ENCODE results near the gene SLC6A16.
"Not testable (repeated sequence)": the region's sequence is repeated elsewhere in the genome, so short reads cannot be mapped to it uniquely, and the experiment has no call there.

The SLC6A16 gene

DNA sequence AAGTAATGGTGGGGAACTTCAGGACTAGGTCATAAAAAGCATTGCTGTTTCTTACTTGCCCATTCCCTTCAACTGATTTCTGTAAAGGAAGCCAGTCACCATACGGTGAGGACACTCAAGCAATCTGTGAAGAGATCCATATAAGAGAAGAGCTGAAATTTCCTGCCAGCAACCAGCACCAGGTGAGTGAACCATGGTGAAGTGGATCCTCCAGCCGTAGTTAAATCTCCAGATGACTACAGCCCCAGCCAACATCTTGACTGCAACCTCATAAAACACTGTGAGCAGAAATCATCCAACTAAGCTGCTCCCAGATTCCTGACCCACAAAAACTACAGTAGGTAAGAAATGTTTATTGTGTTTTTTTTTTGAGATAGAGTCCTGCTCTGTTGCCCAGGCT is 3.8 kb upstream of the SLC6A16 start:
- TF ChIP-seq ZNF274 (IDR thresholded peaks at IDR 0.05; ENCODE audit: low read depth, low read length), result no peak
- no peak overlapping the region for H3K4me3 ChIP-seq (ENCODE audit: low read length)

DNA sequence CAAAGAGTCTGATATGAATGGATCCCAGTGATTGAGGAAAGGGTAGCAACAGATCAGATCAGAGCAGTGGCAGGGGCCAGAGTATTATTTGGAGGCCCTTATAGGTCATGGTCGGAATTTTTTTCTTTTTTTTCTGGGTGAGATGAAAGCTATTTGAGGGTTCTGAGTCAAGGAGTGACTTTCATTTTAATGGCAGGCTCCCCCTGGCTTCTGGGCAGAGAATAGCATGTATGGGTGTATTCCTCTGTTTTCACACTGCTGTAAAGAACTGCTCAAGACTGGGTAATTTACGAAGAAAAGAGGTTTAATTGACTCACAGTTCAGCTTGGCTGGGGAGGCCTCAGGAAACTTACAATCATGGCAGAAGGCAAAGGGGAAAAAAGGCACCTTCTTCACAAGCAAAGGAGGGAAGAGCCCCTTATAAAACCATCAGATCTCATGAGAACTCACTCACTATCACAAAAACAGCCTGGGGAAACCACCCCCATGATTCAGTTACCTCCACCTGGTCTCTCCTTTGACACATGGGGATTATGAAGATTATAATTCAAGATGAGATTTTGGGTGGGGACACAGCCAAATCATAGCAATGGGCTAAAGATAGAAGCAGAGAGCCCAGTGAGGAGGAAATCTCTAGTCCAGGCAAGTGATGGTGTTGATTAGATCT is 3.0 kb upstream of the SLC6A16 start:
- no peak for TF ChIP-seq ZNF274 (IDR thresholded peaks at IDR 0.05; ENCODE audit: low read depth, low read length)
- no peak overlapping the region for H3K4me3 ChIP-seq (ENCODE audit: low read length)

DNA sequence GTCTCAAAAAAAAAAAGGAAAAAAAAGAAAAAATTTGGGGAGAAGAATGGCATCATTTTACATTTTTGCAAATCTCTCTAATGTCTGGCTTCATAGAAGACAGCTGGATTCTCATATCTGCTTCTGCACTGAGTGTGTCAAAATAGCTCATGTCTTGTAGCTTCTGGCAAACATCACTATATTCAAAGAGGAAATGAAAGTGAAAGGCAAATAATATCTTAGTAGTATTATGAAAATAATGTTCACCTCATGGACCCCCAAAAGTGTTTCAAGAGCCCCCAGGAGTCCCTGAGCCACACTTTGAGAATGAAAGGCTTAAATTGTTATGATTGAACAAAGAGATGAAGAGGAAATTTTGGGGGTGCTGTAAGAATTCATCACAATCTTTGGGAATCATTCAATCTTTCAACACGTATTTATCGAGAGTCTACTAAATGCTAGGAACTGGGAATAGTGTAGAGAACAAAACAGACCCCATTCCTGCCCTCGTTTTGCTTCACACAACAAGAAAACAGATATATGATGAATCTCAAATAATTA is 1.2 kb upstream of the SLC6A16 start:
- no peak overlapping the region for H3K4me3 ChIP-seq (ENCODE audit: low read length)
- TF ChIP-seq ZNF274 (IDR thresholded peaks at IDR 0.05; ENCODE audit: low read depth, low read length), result no peak

DNA sequence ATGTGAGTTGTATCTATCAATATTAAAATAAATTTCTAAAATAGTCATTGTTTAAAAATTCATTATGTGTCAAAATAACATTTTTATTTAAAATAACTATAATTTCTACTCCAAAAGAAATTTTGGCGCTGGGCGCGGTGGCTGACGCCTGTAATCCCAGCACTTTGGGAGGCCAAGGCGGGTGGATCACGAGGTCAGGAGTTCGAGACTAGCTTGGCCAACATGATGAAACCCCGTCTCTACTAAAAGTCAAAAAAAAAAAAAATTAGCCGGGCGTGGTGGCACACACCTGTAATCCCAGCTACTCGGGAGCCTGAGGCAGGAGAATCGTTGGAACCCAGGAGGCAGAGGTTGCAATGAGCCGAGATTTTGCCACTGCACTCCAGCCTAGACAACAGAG is 765 bp upstream of the SLC6A16 start:
- not testable (repeated sequence) for H3K4me3 ChIP-seq (ENCODE audit: low read length)

DNA sequence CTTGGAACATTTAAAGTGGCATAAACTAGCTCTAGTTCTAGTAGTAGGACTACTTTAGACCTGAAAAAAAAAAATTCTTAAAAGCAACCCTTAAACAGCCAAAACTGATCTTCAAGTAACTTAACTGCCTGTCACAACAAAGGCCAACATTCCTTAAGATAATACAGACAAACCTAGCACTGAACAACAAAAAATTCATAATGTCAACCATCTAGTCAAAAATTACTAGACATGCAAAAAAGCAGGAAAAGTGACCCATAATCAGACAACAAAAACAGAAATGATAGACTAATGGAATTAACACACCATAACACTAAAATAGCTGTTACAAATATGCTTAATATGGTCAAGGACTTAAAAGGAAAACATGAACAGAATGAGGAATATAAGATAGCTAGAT is 6.7 kb downstream of the SLC6A16 start:
- H3K4me3 ChIP-seq (ENCODE audit: low read length), result no peak overlapping the region
- no peak for TF ChIP-seq ZNF274 (IDR thresholded peaks at IDR 0.05; ENCODE audit: low read depth, low read length)

DNA sequence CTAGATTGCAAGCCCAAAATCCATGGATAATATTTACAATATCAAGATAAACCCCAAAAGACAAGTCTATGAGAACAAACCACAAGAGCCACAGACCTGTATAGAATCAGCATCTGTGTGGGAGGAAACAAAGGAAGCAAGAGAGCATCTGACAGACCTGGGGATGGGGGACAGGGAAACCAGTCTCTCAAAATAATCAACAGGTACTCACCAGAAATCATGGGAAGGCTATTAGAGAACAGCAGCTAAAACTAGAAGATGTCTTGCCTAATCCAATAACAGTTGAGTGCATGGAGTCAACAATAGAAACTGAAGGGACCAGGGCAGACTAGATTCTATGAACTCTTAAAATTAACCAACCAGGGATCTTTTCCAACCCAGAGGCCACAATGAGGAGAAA is 8.7 kb downstream of the SLC6A16 start:
- TF ChIP-seq ZNF274 (IDR thresholded peaks at IDR 0.05; ENCODE audit: low read depth, low read length), result no peak
- H3K4me3 ChIP-seq (ENCODE audit: low read length), result no peak overlapping the region

DNA sequence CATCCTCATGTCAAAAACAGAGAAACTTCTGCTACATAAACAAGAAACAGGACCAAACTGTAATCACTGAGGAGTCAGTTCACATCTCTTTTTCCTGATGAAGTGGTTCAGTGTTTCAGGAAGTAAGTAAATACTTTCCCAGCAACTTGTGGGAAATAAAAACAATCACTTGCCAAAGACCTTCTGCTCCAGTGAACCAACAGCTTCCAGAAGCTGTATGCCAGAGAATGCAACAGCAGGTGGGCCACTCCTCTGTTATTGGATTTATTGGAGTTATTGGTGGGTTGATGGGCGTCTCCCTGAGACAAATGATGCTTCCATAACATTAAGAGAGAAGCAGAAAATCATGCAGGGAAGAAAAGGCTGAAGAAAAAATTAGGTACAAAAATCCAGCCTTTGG is 9.9 kb downstream of the SLC6A16 start:
- no peak for TF ChIP-seq ZNF274 (IDR thresholded peaks at IDR 0.05; ENCODE audit: low read depth, low read length)
- H3K4me3 ChIP-seq (ENCODE audit: low read length), result no peak overlapping the region

DNA sequence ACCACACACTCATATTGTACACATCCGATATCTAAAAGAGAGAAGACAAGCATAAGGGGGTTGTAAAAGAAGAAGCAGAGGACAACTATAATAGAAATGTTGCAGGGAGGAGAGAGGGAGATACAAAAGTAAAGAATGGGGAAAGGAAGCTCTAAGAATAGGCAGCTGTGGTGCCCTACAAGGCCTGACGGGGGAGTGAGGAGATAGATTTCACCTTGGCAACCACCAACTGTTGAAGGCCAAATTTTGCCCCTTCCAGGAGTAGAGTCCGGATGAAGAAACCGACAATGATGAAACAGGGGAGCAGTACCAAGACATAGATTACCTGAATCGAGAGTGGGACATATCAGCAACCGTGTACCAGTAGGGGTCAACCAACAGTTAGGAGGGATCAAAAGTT is 15.9 kb downstream of the SLC6A16 start:
- no peak overlapping the region for H3K4me3 ChIP-seq (ENCODE audit: low read length)
- TF ChIP-seq ZNF274 (IDR thresholded peaks at IDR 0.05; ENCODE audit: low read depth, low read length), result no peak

DNA sequence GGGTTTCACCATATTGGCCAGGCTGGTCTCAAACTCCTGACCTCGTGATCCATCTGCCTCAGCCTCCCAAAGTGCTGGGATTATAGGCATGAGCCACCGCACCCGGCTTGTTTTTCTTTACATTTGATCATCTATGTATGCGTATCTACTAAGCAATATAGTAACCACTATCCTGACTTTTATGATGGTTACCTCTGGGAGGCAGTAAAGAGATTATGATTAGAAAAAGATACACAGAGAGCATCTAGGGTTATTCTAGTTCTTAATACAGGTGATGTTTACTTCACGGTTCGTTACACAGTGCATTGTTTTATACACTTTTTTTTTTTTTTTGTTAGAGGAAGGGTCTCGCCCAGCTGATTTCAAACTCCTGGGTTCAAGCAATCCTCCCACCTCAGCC is 18.3 kb downstream of the SLC6A16 start:
- not testable (repeated sequence) for H3K4me3 ChIP-seq (ENCODE audit: low read length)

DNA sequence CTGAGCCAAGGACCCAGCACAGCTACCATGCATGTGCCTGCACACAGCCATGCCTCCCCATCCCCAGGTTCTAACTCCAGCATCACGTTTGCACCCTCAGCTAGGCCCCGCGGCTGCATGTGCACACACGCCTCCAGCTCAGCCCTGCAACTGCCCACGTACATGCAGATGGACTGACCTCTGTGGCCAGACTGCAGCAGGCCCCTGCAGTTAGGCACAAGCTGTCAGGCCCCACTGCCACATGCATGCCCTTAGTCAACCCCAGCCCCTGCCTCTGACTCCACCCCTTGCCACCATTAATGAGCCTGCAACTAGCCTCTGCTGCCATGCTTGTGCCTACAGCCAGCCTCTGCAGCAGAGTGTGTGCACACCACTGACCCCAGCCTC is 23.1 kb downstream of the SLC6A16 start:
- H3K4me3 ChIP-seq (ENCODE audit: low read length), result no peak overlapping the region
- TF ChIP-seq ZNF274 (IDR thresholded peaks at IDR 0.05; ENCODE audit: low read depth, low read length), result no peak

DNA sequence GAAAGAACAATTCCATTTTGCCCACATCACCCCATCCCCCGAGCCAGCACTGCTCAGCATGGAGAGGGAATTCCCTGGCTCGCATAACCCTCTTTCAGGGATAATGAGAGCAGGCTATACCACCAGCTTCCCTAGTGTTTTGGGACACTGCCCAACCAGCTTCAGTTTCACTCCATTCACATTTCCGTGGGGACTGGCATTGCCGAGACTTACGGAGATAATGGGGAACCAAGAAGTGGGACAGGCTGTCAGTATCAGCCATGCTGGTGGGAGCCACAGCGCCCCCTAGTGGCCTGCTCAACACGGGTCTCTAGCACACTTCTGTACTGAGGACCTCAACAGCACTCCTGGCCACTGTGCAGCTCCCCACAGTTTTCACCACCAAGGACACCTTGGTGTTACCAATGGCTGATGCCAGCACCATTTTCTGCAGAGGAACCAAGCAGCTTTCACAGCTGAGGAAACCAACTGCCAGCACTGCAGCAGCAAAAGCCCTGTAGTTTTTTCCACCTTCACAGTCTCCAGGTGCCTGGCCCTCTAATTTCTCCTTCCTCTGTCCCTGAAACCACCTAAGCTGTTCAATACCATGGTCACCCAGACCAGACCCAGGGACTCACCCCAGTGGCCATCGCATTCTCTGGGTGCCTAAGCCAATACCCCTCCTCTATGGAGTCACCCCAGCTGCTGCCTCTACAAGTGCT is 23.7 kb downstream of the SLC6A16 start:
- no peak for TF ChIP-seq ZNF274 (IDR thresholded peaks at IDR 0.05; ENCODE audit: low read depth, low read length)
- no peak overlapping the region for H3K4me3 ChIP-seq (ENCODE audit: low read length)

DNA sequence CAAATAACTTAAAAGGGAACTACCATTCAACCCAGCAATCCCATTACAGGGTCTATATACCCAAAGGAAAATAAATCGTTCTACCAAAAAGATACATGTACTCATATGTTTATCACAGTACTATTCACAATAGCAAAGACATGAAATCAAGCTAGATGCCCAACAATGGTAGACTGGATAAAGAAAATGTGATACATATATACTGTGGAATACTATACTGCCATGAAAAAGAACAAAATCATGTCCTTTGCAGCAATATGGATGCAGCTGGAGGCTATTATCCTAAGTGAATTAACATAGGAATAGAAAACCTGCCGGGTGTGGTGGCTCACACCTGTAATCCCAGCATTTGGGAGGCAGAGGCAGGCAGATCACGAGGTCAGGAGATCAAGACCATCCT is 26.3 kb downstream of the SLC6A16 start:
- H3K4me3 ChIP-seq (ENCODE audit: low read length), result not testable (repeated sequence)

DNA sequence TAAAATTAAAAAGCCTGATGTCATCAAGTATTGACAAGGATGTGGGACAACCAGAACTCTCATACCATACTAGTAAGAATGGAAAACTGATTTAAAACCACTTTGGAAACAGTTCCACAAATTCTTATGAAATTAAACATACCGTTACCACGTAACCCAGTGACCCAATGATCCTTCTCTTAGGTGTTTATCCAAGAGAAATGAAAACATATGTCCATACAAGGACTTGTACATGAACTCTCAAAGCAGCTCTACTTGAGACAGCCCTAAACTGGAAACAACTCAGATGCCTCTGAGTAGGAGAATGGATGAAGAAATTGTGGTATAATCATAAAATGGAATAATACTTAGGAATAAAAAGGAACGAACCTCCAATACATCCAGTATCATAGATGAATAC is 27.6 kb downstream of the SLC6A16 start:
- no peak for TF ChIP-seq ZNF274 (IDR thresholded peaks at IDR 0.05; ENCODE audit: low read depth, low read length)
- H3K4me3 ChIP-seq (ENCODE audit: low read length), result no peak overlapping the region

DNA sequence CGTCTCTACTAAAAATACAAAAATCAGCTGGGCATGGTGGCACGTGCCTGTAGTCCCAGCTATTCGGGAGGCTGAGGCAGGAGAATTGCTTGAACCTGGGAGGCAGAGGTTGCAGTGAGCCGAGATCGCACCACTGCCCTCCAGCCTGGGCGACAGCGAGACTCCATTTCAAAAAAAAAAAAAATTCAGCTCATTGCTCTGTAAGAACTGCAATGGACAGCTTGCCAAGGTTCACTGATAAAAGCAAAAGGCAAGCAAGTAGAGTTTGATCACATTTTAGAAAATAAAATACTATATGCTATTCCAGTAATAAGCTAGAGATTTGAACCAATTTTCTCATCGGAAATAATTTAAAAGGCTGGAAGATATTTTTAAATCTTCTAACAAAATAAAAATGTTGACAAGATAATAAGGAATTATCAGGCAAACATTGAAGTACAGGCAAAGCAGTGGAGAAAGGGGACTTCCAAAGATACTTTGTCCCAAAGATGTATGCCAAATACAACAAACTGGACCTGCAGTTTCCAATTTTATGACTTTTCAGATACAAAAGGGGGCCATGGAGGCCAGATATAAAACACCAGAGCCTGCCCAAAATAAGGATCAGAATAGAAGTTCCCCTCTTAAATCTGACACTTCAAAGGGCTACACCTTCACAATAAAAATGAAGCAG is 29.6 kb downstream of the SLC6A16 start:
- TF ChIP-seq ZNF274 (IDR thresholded peaks at IDR 0.05; ENCODE audit: low read depth, low read length), result no peak
- no peak overlapping the region for H3K4me3 ChIP-seq (ENCODE audit: low read length)

DNA sequence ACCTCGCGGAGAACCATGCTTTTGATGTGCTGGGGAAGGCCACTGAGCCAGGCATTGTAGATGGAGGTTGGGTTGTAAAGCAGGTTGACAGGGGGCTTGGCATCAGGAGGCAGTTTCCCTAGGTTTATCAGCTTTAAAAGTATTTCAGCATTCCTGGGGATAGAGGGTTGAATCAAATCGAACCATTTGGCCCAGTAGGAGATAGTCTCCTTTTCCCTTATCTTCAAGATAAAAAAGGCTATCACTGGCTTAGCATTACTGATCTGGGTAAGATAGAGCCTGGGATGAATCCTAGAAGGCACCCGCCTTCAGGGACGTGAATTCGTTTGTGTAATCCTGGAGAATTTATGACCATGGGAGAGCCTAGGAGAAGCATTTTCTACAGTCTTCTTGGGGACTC is 30.6 kb downstream of the SLC6A16 start:
- no peak for TF ChIP-seq ZNF274 (IDR thresholded peaks at IDR 0.05; ENCODE audit: low read depth, low read length)
- no peak overlapping the region for H3K4me3 ChIP-seq (ENCODE audit: low read length)
